Lung (tissue), 12 donors: ENCODE data around the gene GSG1L2. TPM values are rescaled to one million over a fixed set of nuclear protein-coding genes. Genes with fewer than 3 reads are reported as not detected.

Experiments
- ATAC-seq: fragments of 200-7000 bp; cut with Tn5 transposase; one replicate; pipeline ENCODE4 v1.9.1; 2020; ENCODE audit warnings: moderate number of reproducible peaks; ENCODE audit not compliant: insufficient read depth, low FRiP score
- DNase-seq, 3 donors: peaks; one replicate each; pipeline ENCODE4 v3.0.0-alpha.2; 2013 to 2017
- H3K27ac ChIP-seq, 2 donors: one replicate each; pipeline ENCODE4 v1.5.1; 2013; ENCODE audit warnings: mild to moderate bottlenecking in 2 of 2, moderate library complexity in 2 of 2, control low read depth in 1 of 2, inconsistent platforms in 1 of 2, low read depth in 1 of 2, low read length in 1 of 2
- H3K27me3 ChIP-seq, 3 donors: one replicate each; pipeline ENCODE4 v1.5.1; 2013; ENCODE audit warnings: low read length in 2 of 3; ENCODE audit not compliant: control insufficient read depth in 3 of 3, insufficient read depth in 3 of 3
- H3K36me3 ChIP-seq, 4 donors: one replicate each; pipeline ENCODE4 v1.5.1; 2013; ENCODE audit warnings: low read length in 4 of 4, mild to moderate bottlenecking in 1 of 4, moderate library complexity in 1 of 4; ENCODE audit not compliant: control insufficient read depth in 4 of 4, insufficient read depth in 4 of 4
- H3K4me1 ChIP-seq, 5 donors: one replicate each; pipeline ENCODE4 v1.5.1; 2013; ENCODE audit warnings: low read length in 5 of 5, mild to moderate bottlenecking in 2 of 5, moderate library complexity in 1 of 5; ENCODE audit not compliant: control insufficient read depth in 5 of 5, insufficient read depth in 5 of 5
- H3K4me3 ChIP-seq: one replicate; pipeline ENCODE4 v1.5.1; 2013; ENCODE audit warnings: mild to moderate bottlenecking, control low read depth, moderate library complexity
- H3K9ac ChIP-seq, 2 donors: one replicate each; pipeline ENCODE4 v1.5.1; 2013; ENCODE audit warnings: low read length in 2 of 2, control low read depth in 1 of 2; ENCODE audit not compliant: insufficient read depth in 1 of 2
- H3K9me3 ChIP-seq, 4 donors: one replicate each; pipeline ENCODE4 v1.5.1; 2013; ENCODE audit warnings: low read length in 3 of 4, mild to moderate bottlenecking in 1 of 4, moderate library complexity in 1 of 4; ENCODE audit not compliant: control insufficient read depth in 4 of 4, insufficient read depth in 3 of 4
- WGBS, 2 donors: extraction: QIAGEN DNeasy Blood & Tissue Kit; methylation state at CpG; one replicate each; pipeline ENCODE4 v1.1.7; 2013; 5-methylcytosine and 5-hydroxymethylcytosine counted together
- polyA plus RNA-seq, 2 donors: library from polyadenylated mRNA; stranded (reverse); fragments of 200-250 nt; gene quantifications; one replicate each; pipeline ENCODE4 v1.2.1, GENCODE V29; 2013
- total RNA-seq, 2 donors: library from RNA; depleted of rRNA in 1 of 2; stranded (reverse); fragments of >200 nt in 1 of 2; gene quantifications; one replicate each; pipeline ENCODE4 v1.2.1, GENCODE V29; 2014 to 2021
- TF ChIP-seq, protein P1 (sequence below): IDR thresholded peaks from 2 replicates; pipeline ENCODE4 v1.5.1; 2012; ENCODE audit warnings: mild to moderate bottlenecking; ENCODE audit errors: control extremely low read depth, extremely low read depth
- donor health status: control.
- donor health status: control.
- donor health status: Bipolar disorder and iron deficiency.
- donor health status: healthy.
- donor health status: DM: yes; HTN: yes; CAD: no.

GSG1L2 gene
- total and polyA plus RNA-seq, 4 donors = not detected

DNA sequence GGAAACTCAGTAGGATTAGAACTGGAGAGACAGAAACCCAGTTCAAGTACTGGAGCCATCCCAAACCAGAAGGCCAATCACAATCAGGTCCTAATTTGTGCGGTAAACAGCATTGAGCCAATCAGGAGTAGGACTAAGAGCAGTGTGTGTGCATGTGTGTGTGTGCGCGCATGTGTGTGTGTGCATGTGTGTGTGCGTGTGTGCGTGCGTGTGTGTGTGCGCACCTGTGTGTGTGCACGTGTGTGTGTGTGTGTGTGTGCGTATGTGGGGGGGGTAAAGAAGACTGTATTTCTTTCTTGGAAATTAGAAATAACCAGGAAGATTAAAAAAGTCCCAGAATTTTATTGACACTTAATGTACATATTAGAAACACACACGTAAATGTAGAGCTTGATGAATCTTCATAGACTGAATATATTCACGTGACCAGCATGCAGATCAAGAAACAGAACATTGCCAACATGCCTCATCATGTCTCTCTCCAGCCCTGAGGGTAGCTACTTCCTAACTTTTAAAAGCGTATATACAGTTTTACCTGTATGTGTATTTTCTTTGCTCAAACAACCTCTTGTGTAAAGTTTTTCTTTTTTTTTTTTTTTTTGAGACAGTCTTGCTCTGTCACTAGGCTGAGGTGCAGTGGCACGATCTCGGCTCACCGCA, 29.6 kb downstream of the GSG1L2 start:
- Histone ChIP-seq H3K4me1 (peaks cover 0 to 5% (median 0%) of the 10 kb centered on the region in 5 donors), H3K27ac (no peak overlapping the region), H3K4me3 (no peak overlapping the region), H3K36me3 (no peaks in the 10 kb centered on the region), H3K9me3 (peaks cover 0 to 2% (median 0%) of the 10 kb centered on the region in 4 donors), H3K27me3 (no peaks in the 10 kb centered on the region), H3K9ac (no peak overlapping the region)
- ATAC-seq (no peak), DNase-seq (no peak)
- WGBS, 2 donors = 92 to 96% methylated on average over 15 of the region's 15 CpGs
- TF ChIP-seq, protein P1, sequence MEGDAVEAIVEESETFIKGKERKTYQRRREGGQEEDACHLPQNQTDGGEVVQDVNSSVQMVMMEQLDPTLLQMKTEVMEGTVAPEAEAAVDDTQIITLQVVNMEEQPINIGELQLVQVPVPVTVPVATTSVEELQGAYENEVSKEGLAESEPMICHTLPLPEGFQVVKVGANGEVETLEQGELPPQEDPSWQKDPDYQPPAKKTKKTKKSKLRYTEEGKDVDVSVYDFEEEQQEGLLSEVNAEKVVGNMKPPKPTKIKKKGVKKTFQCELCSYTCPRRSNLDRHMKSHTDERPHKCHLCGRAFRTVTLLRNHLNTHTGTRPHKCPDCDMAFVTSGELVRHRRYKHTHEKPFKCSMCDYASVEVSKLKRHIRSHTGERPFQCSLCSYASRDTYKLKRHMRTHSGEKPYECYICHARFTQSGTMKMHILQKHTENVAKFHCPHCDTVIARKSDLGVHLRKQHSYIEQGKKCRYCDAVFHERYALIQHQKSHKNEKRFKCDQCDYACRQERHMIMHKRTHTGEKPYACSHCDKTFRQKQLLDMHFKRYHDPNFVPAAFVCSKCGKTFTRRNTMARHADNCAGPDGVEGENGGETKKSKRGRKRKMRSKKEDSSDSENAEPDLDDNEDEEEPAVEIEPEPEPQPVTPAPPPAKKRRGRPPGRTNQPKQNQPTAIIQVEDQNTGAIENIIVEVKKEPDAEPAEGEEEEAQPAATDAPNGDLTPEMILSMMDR = no peak

DNA sequence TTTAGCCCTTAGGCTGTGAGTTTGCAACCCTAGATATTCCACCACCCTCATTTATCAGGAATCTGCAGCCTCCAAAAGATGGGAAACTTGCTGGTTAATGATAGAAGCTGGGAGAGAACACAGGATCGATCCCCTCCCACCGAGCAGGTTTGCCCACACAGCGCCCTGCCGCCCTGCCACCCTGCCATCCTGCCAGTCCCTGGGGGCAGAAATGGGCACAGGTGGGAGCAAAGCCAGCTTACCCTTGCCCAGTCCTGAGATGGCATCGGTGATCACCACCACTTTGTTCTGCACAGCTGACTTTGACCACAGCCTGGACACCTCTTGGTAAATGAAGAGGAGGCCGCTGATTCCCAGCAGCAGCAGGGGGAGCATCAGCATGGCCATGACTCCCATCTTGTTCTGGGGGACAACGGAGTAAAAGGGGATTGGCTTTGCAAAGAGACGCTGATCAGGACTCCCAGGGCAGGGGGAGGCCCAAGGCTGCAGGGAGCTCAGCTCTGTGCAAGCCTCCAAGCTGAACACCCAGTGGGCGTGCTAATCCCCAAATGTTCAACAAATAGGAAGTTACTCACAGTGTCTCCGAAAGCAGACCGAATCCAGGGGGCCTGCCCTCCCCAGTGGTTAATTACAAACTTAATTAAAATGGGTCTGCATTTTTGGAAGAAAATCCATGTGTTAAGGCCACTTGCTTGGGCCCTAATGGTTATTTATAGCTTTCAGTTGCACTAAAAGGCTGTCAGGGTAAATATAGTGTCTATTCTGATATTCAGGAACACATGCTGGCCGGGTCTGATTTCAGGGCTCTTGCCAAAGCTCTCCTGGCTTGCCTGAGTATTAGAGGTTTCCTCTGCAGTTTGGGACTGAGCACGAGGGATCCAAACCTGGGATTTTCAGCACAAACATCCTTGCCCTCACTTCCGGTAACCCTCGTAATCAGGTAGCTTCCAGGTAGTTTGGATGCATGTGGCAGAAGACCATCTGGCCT, 30.7 kb downstream of the GSG1L2 start, which contains the start of gene DHRS7C:
DHRS7C (minus strand) TSS at position 704 of the 988 bp plus-strand sequence; CDS start at position 396, 308 bp downstream.
- WGBS, 2 donors = 79 to 81% methylated on average over 15 of the region's 15 CpGs
- peaks cover 0 to 2% (median 0%) of the 10 kb centered on the region in 4 donors for H3K9me3 ChIP-seq
- DNase-seq = peak in 1 of 3 donors; percentile 45
- H3K4me3 ChIP-seq = no peak within 1 kb of the TSS
- no peak for ATAC-seq
- peaks cover 0 to 5% (median 0%) of the 10 kb centered on the region in 5 donors for H3K4me1 ChIP-seq
- H3K27ac ChIP-seq = no peak within 1 kb of the TSS
- no peaks in the 10 kb centered on the region for H3K36me3 ChIP-seq
- no peaks in the 10 kb centered on the region for H3K27me3 ChIP-seq
- TF ChIP-seq, protein P1 = no peak
- no peak within 1 kb of the TSS for H3K9ac ChIP-seq

GRCh38 chr17:9790316-9790715, 31.6 kb downstream of the GSG1L2 start:
- H3K9me3 ChIP-seq = peaks cover 0 to 2% (median 0%) of the 10 kb centered on the region in 4 donors
- 84 to 91% methylated on average over 4 of the region's 4 CpGs for WGBS, 2 donors
- DNase-seq (no peak), ATAC-seq (no peak)
- H3K4me1 ChIP-seq = peaks cover 0 to 5% (median 0%) of the 10 kb centered on the region in 5 donors
- H3K36me3 ChIP-seq = no peaks in the 10 kb centered on the region
- H3K4me3 ChIP-seq = no peak overlapping the region
- no peak overlapping the region for H3K9ac ChIP-seq
- TF ChIP-seq, protein P1 = no peak
- no peak overlapping the region for H3K27ac ChIP-seq
- no peaks in the 10 kb centered on the region for H3K27me3 ChIP-seq
